H7 (cell line): ENCODE results near the gene SLC36A4. TPM values are rescaled to one million over a fixed set of nuclear protein-coding genes. Genes with fewer than 3 reads are reported as not detected.

Experiments
- DNase-seq: peaks from one replicate; pipeline ENCODE4 v3.0.0; 2012
- H3K27me3 ChIP-seq: 2 replicates; pipeline ENCODE4 v1.6.0; 2011; ENCODE audit warnings: mild to moderate bottlenecking, low read length; ENCODE audit not compliant: control insufficient read depth, insufficient read depth
- H3K36me3 ChIP-seq: replicated peaks from 2 replicates; pipeline ENCODE4 v1.5.1; 2011; ENCODE audit warnings: low read length; ENCODE audit not compliant: control insufficient read depth, insufficient read depth
- H3K4me3 ChIP-seq: 2 replicates; pipeline ENCODE4 v1.5.1; 2011; ENCODE audit warnings: low read depth, mild to moderate bottlenecking, control low read depth, low read length, moderate library complexity; ENCODE audit not compliant: insufficient read depth
- total RNA-seq: library from RNA; depleted of rRNA; stranded (reverse); fragments of >200 nt; shearing (Covaris generic); gene quantifications from 2 replicates; pipeline ENCODE4 v1.2.3, GENCODE V29; 2014

SLC36A4 gene
- total RNA-seq, 1 experiment from 2014 or later = 7.9 TPM

- DNase-seq = no peak
- Histone ChIP-seq H3K36me3 (peaks cover 5% of the 10 kb centered on the region), H3K4me3 (no peak overlapping the region), H3K27me3 (no peaks in the 10 kb centered on the region)
Measured at GRCh38 chr11:93166862-93167261, 30.9 kb downstream of the SLC36A4 start.

DNA sequence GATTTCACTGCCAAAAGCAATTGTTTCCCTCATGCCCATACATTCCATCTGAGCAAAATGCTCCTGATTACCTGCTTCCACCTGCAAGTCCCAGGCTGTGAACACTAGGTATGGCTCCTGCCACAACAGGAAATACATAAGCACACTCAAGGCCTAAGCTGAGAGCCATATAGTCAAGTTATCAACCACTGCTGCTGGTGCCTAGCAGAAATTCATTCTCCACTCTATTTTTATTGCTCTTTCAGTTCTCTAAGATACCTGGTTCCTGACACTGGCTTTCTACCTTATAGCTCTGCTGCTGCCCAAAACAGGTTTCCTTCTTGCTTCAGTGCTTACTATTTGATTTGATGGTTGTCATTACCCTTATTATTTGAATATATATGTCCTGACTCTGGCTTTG, 31.6 kb downstream of the SLC36A4 start:
- H3K36me3 ChIP-seq = peaks cover 5% of the 10 kb centered on the region
- no peaks in the 10 kb centered on the region for H3K27me3 ChIP-seq
- no peak for DNase-seq
- no peak overlapping the region for H3K4me3 ChIP-seq

DNA sequence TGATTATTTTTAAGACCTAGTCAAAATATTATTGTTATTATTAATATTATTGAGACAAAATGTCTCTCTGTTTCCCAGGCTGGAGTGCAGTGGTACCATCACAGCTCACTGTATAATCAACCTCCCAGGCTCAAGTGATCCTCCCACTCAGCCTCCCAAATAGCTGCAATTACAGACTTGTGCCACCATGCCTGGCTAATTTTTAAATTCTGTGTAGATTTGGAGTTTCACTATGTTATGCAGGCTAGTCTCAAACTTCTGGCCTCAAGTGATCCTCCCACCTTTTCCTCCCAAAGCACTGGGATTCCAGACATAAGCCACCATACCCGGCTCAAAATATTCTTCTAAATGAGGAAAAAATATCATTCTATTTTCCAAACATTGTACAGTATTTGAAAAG, 37.0 kb downstream of the SLC36A4 start:
- no peak overlapping the region for H3K4me3 ChIP-seq
- no peaks in the 10 kb centered on the region for H3K27me3 ChIP-seq
- no peak for DNase-seq
- H3K36me3 ChIP-seq = no peaks in the 10 kb centered on the region; the same call in none of the 2 replicates

- no peak for DNase-seq
- Histone ChIP-seq H3K4me3 (no peak overlapping the region), H3K36me3 (no peaks in the 10 kb centered on the region; the same call in none of the 2 replicates), H3K27me3 (no peaks in the 10 kb centered on the region)
Measured at GRCh38 chr11:93160156-93160555, 37.6 kb downstream of the SLC36A4 start.

DNA sequence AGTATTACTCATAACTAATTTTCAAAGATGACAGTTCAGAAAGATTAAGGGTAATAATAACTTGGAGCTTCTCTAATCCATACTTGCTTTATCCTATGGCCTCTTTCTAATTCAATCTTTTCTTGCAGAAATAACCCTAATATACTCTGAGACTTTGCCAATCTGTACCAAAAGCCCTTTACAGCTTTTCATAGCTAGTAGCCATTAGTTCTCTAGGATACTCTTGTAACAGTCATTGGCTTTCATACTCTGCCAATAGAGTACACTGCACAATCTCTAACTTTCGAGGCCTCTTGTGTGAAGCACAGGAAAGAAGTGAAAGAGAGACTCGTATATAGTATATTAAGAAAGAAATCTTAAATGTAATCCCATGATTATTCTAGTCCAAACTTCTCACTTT, 38.1 kb downstream of the SLC36A4 start:
- Histone ChIP-seq H3K4me3 (no peak overlapping the region), H3K36me3 (no peaks in the 10 kb centered on the region; the same call in none of the 2 replicates), H3K27me3 (no peaks in the 10 kb centered on the region)
- DNase-seq = no peak

GRCh38 chr11:93155738-93156137, 42.1 kb downstream of the SLC36A4 start:
- no peak overlapping the region for H3K4me3 ChIP-seq
- no peaks in the 10 kb centered on the region; the same call in 1 of the 2 replicates for H3K36me3 ChIP-seq
- no peaks in the 10 kb centered on the region for H3K27me3 ChIP-seq
- no peak for DNase-seq

DNA sequence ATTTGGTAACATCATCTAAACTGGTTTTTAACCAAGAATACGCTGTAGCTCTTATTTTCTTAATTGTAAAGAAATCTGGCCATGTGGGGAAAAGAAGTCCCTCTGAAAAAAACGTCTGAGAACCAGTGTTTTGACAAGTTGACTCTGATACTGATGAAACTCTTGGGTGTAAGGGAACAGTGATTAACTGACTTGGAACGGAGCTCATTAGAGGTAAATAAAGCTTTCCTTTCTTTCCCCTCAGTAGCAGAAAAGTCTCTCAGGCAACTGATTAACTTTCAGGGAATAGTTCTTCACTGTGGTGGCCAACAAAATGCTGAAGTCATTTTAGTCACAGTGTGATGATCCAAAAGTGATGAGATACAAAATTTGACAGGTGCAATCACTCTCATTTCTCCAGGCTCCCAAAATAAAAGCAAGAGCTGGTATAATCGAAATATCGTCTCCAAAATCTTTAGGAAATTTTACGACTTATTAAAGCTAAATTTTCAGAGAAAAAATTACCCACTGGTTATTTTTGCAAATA, 52.3 kb downstream of the SLC36A4 start:
- peaks cover 2% of the 10 kb centered on the region; the same call in 1 of the 2 replicates for H3K36me3 ChIP-seq
- no peak overlapping the region for H3K4me3 ChIP-seq
- no peaks in the 10 kb centered on the region for H3K27me3 ChIP-seq
- no peak for DNase-seq

DNA sequence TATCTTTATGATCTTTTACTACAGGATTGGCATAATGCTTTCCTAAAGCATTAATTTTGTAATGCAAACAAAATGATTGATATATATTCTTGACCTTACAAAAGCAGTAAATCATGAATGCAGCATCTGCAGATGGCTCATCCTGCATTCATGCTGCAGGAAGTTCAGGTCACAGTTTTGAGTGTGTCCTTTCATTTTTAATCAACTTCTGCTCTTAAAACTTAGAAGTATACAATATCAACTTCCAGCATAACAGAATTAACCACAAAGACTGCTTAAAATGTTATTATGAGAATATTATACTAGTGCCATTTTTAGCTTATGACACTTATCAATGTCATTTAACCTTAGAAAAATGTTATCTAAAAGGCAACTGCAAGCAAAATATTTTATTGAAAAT, 54.0 kb downstream of the SLC36A4 start:
- H3K4me3 ChIP-seq = no peak overlapping the region
- no peaks in the 10 kb centered on the region for H3K27me3 ChIP-seq
- DNase-seq = no peak

DNA sequence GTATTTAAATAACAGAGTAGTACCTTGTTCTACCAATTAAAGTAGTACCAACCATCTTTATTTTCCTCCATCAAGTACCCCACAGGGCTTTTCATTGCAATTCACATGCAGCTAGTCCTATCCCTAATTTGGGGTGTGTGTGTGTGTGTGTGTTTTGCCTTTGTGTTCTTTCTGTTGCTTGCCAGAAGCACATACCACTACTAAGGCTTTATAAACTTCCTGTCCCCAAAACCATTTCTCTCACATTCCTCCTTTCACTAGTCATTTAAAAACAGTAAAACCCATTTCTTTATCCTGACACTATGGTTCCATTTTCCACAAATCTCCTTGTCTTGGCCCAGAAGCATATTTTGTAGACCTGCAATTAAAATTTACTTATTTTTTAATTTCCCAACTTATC, 54.6 kb downstream of the SLC36A4 start:
- Histone ChIP-seq H3K4me3 (no peak overlapping the region), H3K36me3 (no peaks in the 10 kb centered on the region), H3K27me3 (no peaks in the 10 kb centered on the region)
- DNase-seq = no peak

More for the DNA sequence above, 54.0 kb downstream of the SLC36A4 start:
- H3K36me3 ChIP-seq = peaks cover 2% of the 10 kb centered on the region; the same call in 1 of the 2 replicates

GRCh38 chr11:93133488-93134109, 64.2 kb downstream of the SLC36A4 start:
- H3K27me3 ChIP-seq = no peaks in the 10 kb centered on the region

GRCh38 chr11:93132836-93133235, 65.0 kb downstream of the SLC36A4 start:
- DNase-seq = no peak
- Histone ChIP-seq H3K36me3 (no peaks in the 10 kb centered on the region), H3K27me3 (no peaks in the 10 kb centered on the region), H3K4me3 (no peak overlapping the region)

More at GRCh38 chr11:93133488-93134109, 64.2 kb downstream of the SLC36A4 start:
- Histone ChIP-seq H3K4me3 (no peak overlapping the region), H3K36me3 (no peaks in the 10 kb centered on the region)
- DNase-seq = no peak

- no peaks in the 10 kb centered on the region for H3K27me3 ChIP-seq
- DNase-seq = no peak
- no peaks in the 10 kb centered on the region for H3K36me3 ChIP-seq
- H3K4me3 ChIP-seq = no peak overlapping the region
Measured at GRCh38 chr11:93131709-93132108, 66.1 kb downstream of the SLC36A4 start.

- Histone ChIP-seq H3K36me3 (no peaks in the 10 kb centered on the region), H3K4me3 (no peak overlapping the region), H3K27me3 (no peaks in the 10 kb centered on the region)
- no peak for DNase-seq
Measured at GRCh38 chr11:93128574-93128973, 69.2 kb downstream of the SLC36A4 start.

GRCh38 chr11:93123351-93123898, 74.4 kb downstream of the SLC36A4 start:
- H3K36me3 ChIP-seq = no peaks in the 10 kb centered on the region
- H3K27me3 ChIP-seq = no peaks in the 10 kb centered on the region
- DNase-seq = no peak
- no peak overlapping the region for H3K4me3 ChIP-seq

- Histone ChIP-seq H3K4me3 (no peak overlapping the region), H3K36me3 (no peaks in the 10 kb centered on the region), H3K27me3 (no peaks in the 10 kb centered on the region)
- DNase-seq = no peak
Measured at GRCh38 chr11:93122535-93123235, 75.1 kb downstream of the SLC36A4 start.
